CMK (cell line): ENCODE data around the gene RTRAF.

Experiments used
- DNase-seq: peaks from one replicate; pipeline ENCODE4 v3.0.0-alpha.2; 2010; ENCODE audit warnings: low read depth

RTRAF gene

DNA sequence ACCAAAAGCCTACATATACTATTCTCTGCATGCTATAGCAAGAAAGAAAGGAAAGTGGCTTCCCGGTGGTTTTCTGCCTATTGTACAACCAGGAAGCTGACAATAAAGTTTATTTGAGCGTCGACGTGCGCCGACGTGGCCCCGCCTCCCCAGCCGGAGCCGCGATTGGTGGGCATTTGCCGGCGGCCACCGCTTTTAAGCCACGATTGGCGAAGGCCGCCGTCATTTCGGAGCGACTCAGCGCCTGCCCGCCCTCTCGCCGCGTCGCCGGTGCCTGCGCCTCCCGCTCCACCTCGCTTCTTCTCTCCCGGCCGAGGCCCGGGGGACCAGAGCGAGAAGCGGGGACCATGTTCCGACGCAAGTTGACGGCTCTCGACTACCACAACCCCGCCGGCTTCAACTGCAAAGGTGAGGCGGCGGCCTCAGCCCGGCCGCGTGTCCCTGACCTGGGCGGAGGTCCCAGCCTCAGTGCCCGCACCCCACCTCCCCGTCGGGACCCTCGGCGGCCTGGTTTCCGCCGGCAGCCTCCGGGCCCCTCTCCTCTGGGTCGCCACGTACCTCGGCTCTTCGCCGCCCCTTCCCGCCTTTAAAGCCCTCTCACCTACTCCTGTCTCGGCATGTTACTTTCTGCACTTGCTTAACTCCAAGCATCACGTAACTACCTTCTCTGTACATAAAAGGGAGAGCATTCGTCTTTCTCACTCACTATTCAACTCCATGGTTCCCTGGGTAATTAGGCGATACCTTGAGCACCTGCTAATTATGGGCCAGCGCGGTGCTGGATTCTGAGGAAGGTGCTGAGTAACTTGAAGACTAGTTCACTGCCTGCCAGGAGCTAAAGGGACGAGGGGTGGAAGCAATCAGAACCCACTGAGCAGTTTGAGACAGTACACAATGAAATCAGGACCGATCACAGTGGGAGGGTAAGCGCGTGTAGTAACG, at the start of gene RTRAF:
TSS of gene RTRAF (plus strand) at position 254 of the 942 bp plus-strand sequence. CDS start at position 348, 94 bp downstream.
- DNase-seq = peak; percentile 45

DNA sequence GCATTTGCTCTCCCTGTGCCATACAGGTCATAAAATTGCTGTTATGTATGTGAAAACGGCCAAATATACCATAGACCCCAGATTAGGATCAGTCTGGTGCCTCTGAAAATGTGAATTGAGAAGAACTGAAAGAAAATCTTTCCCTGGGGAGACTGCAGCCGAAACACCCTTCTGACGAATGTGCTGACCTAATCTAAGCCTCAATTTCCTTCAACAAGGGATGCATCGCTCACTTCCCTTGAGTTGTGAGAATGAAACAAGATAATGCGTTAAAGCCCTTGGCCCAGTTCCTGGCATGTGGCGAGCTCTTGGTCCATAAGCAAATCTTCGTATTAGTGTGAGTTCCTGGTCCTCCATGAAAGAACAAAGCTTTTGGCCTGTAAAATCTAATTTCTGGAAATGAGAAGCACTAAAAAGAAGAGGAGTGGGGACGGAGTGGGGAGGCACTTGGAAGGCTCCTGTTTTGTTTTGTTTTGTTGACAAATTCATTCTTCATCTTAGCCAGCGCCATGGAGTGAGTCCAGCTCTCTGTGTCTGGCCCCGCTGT, 49.5 kb upstream of the RTRAF start:
- no peak for DNase-seq

DNA sequence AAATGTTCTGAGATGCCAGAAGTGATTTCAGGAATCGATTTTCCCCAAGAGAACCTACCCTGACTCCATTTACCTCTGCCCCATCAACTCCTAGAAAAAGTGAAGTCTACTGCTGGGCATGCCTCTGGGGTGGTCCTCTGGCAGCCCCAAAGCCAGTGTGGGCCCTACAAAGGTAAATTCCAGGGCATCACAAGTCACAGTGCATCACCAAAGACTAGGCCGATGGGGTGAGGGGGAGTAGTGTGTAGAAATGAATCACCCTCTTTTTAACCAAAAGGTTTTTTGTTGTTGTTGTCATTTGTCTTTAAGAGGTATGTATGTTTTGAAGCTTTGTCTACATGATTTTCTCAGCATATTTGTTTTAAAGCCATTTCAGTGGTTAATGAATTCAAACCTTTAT, 46.4 kb upstream of the RTRAF start:
- no peak for DNase-seq

GRCh38 chr14:51950007-51950406, 39.3 kb upstream of the RTRAF start:
- no peak for DNase-seq

GRCh38 chr14:51951656-51952055, 37.7 kb upstream of the RTRAF start:
- DNase-seq = no peak

GRCh38 chr14:51954031-51954430, 35.3 kb upstream of the RTRAF start:
- no peak for DNase-seq

DNA sequence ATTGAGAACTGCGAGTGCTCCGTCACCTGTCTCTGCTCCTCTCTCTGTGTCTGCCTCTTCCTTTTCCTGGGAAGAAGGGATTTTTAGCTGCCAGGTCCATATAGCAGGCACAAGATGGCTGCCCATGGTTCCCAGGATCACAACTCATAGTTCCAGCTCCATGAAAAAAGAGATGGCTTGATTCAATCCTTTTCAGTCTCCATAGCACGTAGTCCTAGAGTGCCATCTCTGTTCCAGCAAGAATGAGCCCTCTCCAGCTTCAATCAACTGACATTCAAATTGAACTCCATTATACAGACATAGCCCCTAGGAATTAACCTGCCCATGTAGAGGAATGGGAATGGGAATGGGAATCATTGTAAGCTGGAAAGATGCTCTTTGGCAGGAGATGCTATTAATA, 34.7 kb upstream of the RTRAF start:
- no peak for DNase-seq

DNA sequence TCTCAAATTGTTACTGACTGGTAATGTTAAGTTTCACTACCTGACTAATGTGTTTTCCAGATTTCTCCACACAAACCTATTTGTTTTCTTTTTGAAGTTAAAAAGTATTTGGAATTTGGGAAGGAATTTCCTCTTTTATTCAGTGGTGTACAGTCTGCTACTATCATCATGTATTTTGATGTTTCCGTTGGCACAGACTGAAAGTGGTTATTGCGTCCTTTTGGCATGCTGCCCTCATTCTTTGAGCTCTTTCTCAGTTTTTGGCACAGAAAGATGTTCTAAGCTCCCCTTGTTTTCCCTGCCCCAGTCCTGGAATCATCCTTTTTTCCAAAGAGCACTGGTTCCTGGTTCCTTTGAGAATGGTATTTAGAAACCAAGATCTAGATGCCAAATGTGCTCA, 31.4 kb upstream of the RTRAF start:
- no peak for DNase-seq

DNA sequence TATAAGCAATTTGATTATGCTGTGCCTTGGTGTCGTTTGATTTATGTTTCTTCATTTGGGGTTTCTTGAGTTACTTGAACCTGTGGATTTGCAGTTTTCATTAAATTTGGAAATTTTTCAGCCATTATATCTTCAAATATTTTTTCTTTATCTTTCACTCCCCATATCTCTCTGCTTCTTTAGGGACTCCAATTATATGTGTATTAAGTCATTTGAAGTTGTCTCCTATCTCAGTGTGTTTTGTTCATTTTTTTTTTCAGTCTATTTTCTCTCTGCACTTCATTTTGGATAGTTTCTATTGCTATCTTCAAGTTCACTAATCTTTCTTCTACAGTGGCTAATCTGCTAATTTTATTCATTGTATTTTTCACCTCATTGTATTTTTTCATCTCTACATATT, 29.4 kb upstream of the RTRAF start:
- DNase-seq = no peak

GRCh38 chr14:51960866-51961265, 28.5 kb upstream of the RTRAF start:
- no peak for DNase-seq

DNA sequence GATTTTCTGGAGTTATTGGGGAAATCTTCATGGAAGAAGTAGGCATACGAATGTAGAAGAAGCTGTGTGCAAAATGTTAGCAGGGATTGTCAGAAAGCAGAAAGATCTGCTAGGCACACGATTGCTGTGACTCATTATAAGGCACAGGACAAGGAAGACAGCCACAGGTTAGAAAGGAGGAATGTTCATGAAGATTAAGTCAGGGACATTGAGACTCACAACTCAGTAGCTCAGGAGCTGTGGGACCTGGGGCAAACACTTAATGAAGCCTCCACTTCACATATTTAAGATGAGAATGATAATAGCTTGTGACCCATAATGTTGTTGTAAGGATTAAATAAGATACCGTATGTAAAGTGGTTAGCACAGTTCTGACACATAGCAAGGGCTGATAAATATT, 26.6 kb upstream of the RTRAF start:
- DNase-seq = no peak

GRCh38 chr14:51963286-51963685, 26.1 kb upstream of the RTRAF start:
- DNase-seq = no peak

DNA sequence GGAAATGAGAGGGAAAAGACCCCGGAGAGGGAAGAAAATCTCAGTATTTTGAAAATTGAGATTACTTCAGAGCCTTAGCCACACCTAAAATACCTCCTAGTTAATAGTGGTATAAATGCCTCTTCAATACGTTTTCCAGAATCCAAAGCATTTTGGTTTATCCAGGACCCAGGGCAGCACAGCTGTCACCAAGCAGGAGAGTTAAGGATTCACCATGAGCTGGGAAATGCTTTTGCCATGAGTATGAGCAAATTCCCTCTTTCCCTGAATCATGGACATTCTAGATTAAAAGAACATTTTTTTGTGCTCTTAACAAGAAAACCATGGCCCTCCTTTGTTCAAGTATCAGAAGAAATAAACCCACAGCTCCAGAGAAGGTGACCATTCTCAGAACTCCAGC, 21.8 kb upstream of the RTRAF start:
- DNase-seq = no peak

GRCh38 chr14:51969852-51970540, 19.4 kb upstream of the RTRAF start:
- no peak for DNase-seq

DNA sequence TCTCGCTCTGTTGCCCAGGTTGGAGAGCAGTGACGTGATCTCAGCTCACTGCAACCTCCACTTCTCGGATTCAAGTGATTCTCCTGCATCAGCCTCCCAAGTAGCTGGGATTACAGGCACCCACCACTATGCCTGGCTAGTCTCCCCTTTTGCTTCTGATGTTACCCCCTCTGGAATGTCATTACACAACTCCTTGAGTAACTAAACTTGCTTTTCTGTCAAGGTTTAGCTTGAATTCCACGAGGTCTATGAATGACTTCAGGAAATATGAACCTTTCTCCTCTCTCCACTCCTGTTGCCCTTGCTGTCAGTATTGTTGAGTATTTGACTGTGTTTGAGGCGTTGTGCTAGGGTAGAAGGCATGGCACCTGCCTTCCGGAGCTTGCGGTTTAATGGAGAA, 16.8 kb upstream of the RTRAF start:
- DNase-seq = no peak

GRCh38 chr14:51977075-51977474, 12.3 kb upstream of the RTRAF start:
- no peak for DNase-seq

DNA sequence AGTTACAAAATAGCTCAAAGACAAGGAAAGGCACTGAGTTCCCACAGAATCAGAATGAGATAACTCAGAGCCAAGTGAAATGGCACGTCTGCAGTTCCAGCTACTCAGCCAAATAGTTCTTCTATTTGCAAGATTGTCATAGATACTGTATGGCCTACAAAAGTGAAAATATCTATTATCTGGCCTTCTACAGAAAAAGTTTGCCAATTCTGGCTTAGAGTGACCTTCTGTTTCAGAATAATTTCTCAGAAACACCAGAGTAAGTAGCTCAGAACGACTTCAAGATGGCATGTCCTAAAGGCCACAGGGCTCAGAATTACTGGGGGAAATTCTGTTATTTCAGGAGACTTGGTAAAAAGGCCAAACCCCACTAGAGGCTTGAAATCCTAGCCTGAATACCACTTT, 10.7 kb upstream of the RTRAF start:
- no peak for DNase-seq

DNA sequence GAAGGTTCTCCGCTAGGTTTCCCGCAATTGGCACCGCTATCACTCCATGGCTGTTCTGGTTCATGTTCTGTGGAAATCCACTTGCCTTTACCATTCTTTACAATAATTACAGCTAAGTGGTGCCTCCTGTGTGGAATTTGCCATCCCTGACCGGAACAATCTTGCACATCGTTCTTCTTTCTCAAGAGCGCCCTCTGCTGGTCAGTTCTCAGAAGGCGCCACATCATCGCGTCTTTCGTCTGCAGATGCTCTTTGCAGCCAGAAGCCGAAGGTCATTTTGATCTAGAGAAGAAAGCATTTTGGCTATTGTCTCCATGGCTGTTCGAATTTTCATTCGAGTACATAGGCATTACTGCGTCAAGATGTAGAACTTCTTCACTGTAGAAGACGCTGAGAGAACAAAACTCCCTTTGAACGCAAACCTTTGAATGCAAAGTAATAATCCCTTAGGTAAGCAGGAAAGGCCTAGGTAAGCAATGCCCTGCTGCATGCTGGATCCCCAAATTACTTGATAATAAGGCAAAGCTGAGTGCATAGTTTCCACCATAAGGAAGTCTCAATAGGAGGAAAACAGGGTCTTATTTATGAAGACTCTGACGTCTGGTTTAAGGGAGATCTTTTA, 10.1 kb upstream of the RTRAF start:
- DNase-seq = peak; percentile 48

- DNase-seq = no peak
Observed at GRCh38 chr14:51981218-51981854, 8.0 kb upstream of the RTRAF start.

- no peak for DNase-seq
Observed at GRCh38 chr14:51988221-51988620, 1.1 kb upstream of the RTRAF start.

GRCh38 chr14:51990488-51990887, 1.1 kb downstream of the RTRAF start:
- DNase-seq = no peak

GRCh38 chr14:51993285-51993920, 4.1 kb downstream of the RTRAF start:
- DNase-seq = no peak
